Natural killer cell (primary cell): Measurements from ENCODE around the gene CBARP. TPM values are rescaled to one million over a fixed set of nuclear protein-coding genes. Genes with fewer than 3 reads are reported as not detected.

Experiments
- ATAC-seq, 3 donors: fragments of 150-1000 bp in 2 of 3; fragments of 200-7000 bp in 1 of 3; cut with Tn5 transposase; 1 replicate in 1 of 3; 2 replicates in 2 of 3; pipeline ENCODE4 v1.10.0; 2021; ENCODE audit warnings: mild to moderate bottlenecking in 2 of 3, moderate library complexity in 2 of 3
- DNase-seq, 2 donors: peaks; one replicate each; pipeline versions ENCODE4 v3.0.0 to v3.0.0-alpha.2; 2013 to 2021; ENCODE audit warnings: mixed read lengths in 1 of 2
- H3K27ac ChIP-seq: one replicate; pipeline ENCODE4 v1.5.1; 2013; ENCODE audit warnings: mild to moderate bottlenecking, low read length
- H3K27me3 ChIP-seq: one replicate; pipeline ENCODE4 v1.6.1; 2013; ENCODE audit warnings: low read length; ENCODE audit not compliant: control insufficient read depth, insufficient read depth
- H3K36me3 ChIP-seq: one replicate; pipeline ENCODE4 v1.6.1; 2013; ENCODE audit warnings: low read length; ENCODE audit not compliant: control insufficient read depth, insufficient read depth
- H3K4me1 ChIP-seq: one replicate; pipeline ENCODE4 v1.6.1; 2013; ENCODE audit warnings: low read length; ENCODE audit not compliant: control insufficient read depth, insufficient read depth
- H3K4me3 ChIP-seq: one replicate; pipeline ENCODE4 v1.5.1; 2013; ENCODE audit warnings: low read length
- H3K9me3 ChIP-seq: one replicate; pipeline ENCODE4 v1.6.1; 2013; ENCODE audit warnings: low read length; ENCODE audit not compliant: control insufficient read depth, insufficient read depth
- H3K27ac Mint-ChIP-seq, 2 donors: one replicate each; pipeline ENCODE4 v1.8.0; 2022; ENCODE audit warnings: mild to moderate bottlenecking in 2 of 2, mixed read lengths in 2 of 2, moderate library complexity in 1 of 2
- H3K27me3 Mint-ChIP-seq, 2 donors: one replicate each; pipeline ENCODE4 v1.8.0; 2022; ENCODE audit warnings: low read depth in 2 of 2, mixed read lengths in 2 of 2
- H3K36me3 Mint-ChIP-seq: one replicate; pipeline ENCODE4 v1.8.0; 2022; ENCODE audit warnings: mixed read lengths
- H3K4me1 Mint-ChIP-seq, 2 donors: one replicate each; pipeline ENCODE4 v1.8.0; 2022; ENCODE audit warnings: mixed read lengths in 2 of 2
- H3K4me3 Mint-ChIP-seq: one replicate; pipeline ENCODE4 v1.8.0; 2022; ENCODE audit warnings: mild to moderate bottlenecking, moderate library complexity, mixed read lengths
- H3K9me3 Mint-ChIP-seq, 2 donors: one replicate each; pipeline ENCODE4 v1.8.0; 2022; ENCODE audit warnings: mixed read lengths in 2 of 2
- WGBS: methylation state at CpG from one replicate; pipeline ENCODE4 v1.1.7; 2013; ENCODE audit warnings: missing lambda C conversion rate; ENCODE audit not compliant: insufficient coverage; 5-methylcytosine and 5-hydroxymethylcytosine counted together
- intact Hi-C: fragments of 100-400 bp; cut with micrococcal nuclease; formaldehyde crosslinking; loops from one replicate; pipeline ENCODE4 v1.14.2; 2022
- total RNA-seq, 4 donors: library from RNA; stranded (reverse); fragments of 120-200 nt in 1 of 4; gene quantifications; one replicate each; pipeline versions ENCODE4 v1.2.3 to v1.2.4, GENCODE V29; 2013 to 2022
- TF ChIP-seq, protein P1 (sequence below): fragments of 200-600 bp; IDR thresholded peaks from one replicate; pipeline ENCODE4 v1.8.0; 2022; ENCODE audit warnings: antibody characterized with exemption

The CBARP gene
- total RNA-seq, 3 donors from 2014 or later (not counting 1 experiment from before 2014, with no cell fraction given): 0.14 to 0.41 TPM; not detected in 1

DNA sequence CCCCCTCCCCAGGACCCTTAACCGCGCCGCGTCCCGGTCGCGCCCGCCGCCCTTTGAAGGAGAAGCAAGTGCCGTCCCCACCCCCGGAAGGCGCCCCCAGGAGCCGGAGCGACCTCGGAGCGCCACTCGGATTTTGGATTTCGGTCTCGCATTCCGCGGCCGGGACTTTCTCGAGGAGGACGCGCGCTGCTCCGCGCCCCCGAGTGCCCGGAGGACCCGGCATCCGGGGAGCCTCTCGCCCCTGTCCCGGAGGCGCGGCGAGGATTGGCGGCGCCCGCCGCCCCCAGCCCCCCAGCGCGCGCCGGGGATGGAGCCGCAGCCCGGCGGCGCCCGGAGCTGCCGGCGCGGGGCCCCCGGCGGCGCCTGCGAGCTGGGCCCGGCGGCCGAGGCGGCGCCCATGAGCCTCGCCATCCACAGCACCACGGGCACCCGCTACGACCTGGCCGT lies 12.2 kb upstream of the CBARP start:
- Mint-ChIP-seq H3K27me3 (no peaks in the 10 kb centered on the region), H3K4me3 (peak overlapping the region; percentile 91), H3K36me3 (no peaks in the 10 kb centered on the region), H3K4me1 (peaks cover 0 to 25% of the 10 kb centered on the region in 2 donors), H3K27ac (peak overlapping the region; percentile 88 to 97), H3K9me3 (no peaks in the 10 kb centered on the region)
- H3K4me1 ChIP-seq: peaks cover 48% of the 10 kb centered on the region
- DNase-seq: no peak
- no peak for ATAC-seq
- intact Hi-C loops: loop anchor here (1.0 to 10.0 kb wide), 3 partner anchors 16 to 325 kb away; partner anchors contain the start of genes ARID3A, RNU6-2 and TMEM259
- peaks cover 20% of the 10 kb centered on the region for H3K36me3 ChIP-seq
- no peaks in the 10 kb centered on the region for H3K9me3 ChIP-seq
- TF ChIP-seq, protein P1, sequence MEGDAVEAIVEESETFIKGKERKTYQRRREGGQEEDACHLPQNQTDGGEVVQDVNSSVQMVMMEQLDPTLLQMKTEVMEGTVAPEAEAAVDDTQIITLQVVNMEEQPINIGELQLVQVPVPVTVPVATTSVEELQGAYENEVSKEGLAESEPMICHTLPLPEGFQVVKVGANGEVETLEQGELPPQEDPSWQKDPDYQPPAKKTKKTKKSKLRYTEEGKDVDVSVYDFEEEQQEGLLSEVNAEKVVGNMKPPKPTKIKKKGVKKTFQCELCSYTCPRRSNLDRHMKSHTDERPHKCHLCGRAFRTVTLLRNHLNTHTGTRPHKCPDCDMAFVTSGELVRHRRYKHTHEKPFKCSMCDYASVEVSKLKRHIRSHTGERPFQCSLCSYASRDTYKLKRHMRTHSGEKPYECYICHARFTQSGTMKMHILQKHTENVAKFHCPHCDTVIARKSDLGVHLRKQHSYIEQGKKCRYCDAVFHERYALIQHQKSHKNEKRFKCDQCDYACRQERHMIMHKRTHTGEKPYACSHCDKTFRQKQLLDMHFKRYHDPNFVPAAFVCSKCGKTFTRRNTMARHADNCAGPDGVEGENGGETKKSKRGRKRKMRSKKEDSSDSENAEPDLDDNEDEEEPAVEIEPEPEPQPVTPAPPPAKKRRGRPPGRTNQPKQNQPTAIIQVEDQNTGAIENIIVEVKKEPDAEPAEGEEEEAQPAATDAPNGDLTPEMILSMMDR: no peak
- peak overlapping the region; percentile 88 for H3K27ac ChIP-seq
- no peaks in the 10 kb centered on the region for H3K27me3 ChIP-seq
- WGBS: under 1% methylated on average over 67 of the region's 67 CpGs
- peak overlapping the region; percentile 88 for H3K4me3 ChIP-seq

DNA sequence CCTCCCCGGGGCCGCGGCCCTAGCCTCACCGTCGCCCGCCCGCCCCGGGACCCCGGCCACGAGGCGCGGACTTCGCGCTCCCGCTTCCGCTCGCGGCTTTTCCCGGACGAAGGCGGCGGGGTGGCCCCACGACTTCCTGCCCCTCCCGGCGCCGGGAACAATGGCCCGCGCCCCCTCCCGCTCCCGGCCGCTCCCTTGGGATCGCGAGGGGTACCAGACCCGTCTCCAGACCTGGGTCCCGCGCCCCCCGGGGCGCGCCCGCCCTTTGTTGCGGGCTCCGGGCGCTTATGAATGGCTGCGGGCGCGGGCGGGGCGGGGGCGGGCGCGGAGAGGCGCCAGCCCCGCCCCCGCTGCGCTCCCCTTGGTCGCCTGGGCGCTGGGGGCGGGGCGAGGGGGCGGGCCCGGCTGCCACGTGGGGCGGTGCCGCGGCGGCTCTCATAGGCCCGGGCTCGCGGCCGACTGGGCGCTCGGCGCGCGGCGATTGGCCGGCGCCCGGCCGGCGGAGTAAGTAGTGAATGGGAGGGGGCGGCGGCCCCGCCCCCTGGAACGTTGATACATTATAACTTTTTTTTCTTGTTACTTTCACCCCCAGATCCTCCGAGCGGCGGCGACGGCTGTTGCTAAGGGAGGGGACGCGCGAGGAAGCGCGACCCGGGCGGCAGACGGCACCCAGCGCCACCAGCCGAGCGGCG lies 11.6 kb upstream of the CBARP start:
- H3K36me3 Mint-ChIP-seq: no peaks in the 10 kb centered on the region

DNA sequence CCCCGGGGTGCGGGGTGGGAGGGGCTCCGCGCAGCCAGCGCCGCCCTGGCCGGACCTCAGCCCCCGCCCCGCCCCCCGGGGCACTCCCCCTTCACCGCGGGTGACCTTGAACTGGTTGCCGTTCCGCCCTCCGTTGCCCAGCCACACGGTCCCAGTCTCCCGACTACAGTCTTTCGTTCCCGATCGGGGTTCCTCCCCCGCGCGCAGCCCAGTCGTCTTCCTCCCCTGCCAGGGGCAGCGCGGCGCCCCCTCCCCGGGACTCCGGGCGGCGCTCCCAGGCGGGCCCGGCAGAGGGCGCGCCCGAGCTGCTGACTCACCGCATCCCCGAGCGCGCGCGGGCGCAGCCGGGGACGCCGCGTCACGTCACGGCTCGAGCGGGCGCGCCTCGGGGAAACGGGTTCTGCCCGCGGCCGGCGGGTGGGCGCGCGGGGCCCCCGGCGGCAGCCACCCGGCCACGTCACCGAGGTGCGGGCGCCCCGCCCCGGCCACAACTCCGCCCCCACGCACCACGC lies 11.0 kb upstream of the CBARP start:
- ATAC-seq (peak; percentile 20 to 58 (median 41)), DNase-seq (peak; percentile 89 to 94)
- Histone ChIP-seq H3K4me3 (peak overlapping the region; percentile 67), H3K27me3 (no peaks in the 10 kb centered on the region), H3K9me3 (no peaks in the 10 kb centered on the region), H3K4me1 (peaks cover 48% of the 10 kb centered on the region), H3K36me3 (peaks cover 14% of the 10 kb centered on the region), H3K27ac (peak overlapping the region; percentile 96)
- Mint-ChIP-seq H3K9me3 (no peaks in the 10 kb centered on the region), H3K4me3 (peak overlapping the region; percentile 83), H3K36me3 (no peaks in the 10 kb centered on the region), H3K27ac (peak overlapping the region; percentile 73 to 88), H3K27me3 (no peaks in the 10 kb centered on the region), H3K4me1 (peaks cover 5 to 27% of the 10 kb centered on the region in 2 donors)
- intact Hi-C loops: loop anchor here (1.0 to 10.0 kb wide), 3 partner anchors 17 to 324 kb away; partner anchors contain the start of genes ARID3A, RNU6-2 and TMEM259
- TF ChIP-seq, protein P1: peak; percentile 82
- WGBS: under 1% methylated on average over 73 of the region's 74 CpGs

More for the DNA sequence above, 11.6 kb upstream of the CBARP start:
- no peaks in the 10 kb centered on the region for H3K9me3 Mint-ChIP-seq
- peaks cover 14% of the 10 kb centered on the region for H3K36me3 ChIP-seq
- no peaks in the 10 kb centered on the region for H3K9me3 ChIP-seq
- H3K4me1 Mint-ChIP-seq: peaks cover 3 to 25% of the 10 kb centered on the region in 2 donors
- under 1% methylated on average over 102 of the region's 102 CpGs for WGBS
- no peaks in the 10 kb centered on the region for H3K27me3 ChIP-seq
- H3K27ac ChIP-seq: peak overlapping the region; percentile 93
- ATAC-seq (peak; percentile 45 to 76 (median 57)), DNase-seq (peak; percentile 92 to 98)
- peak overlapping the region; percentile 88 to 97 for H3K27ac Mint-ChIP-seq
- H3K4me1 ChIP-seq: peaks cover 48% of the 10 kb centered on the region
- intact Hi-C loops: loop anchor here (1.0 to 10.0 kb wide), 3 partner anchors 17 to 325 kb away; partner anchors contain the start of genes ARID3A, RNU6-2 and TMEM259
- TF ChIP-seq, protein P1: no peak
- H3K4me3 Mint-ChIP-seq: peak overlapping the region; percentile 91
- peak overlapping the region; percentile 88 for H3K4me3 ChIP-seq
- no peaks in the 10 kb centered on the region for H3K27me3 Mint-ChIP-seq
